WTC11 (cell line): ENCODE measurements around the gene UCN3. TPM values are rescaled to one million over a fixed set of nuclear protein-coding genes. Genes with fewer than 3 reads are reported as not detected.

Source experiments
- ATAC-seq: fragments of 200-7000 bp; cut with Tn5 transposase; 2 replicates; pipeline ENCODE4 v1.10.0; 2021; ENCODE audit warnings: mild to moderate bottlenecking, moderate library complexity
- CTCF ChIA-PET: fragments of 300-600 bp; sonication (Branson Sonifier 250); formaldehyde crosslinking; loops from one replicate; lab custom pipeline; 2021; ENCODE audit warnings: antibody characterized with exemption; lab: Charles Lee
- POLR2A ChIA-PET: fragments of 350-600 bp; sonication (Branson Sonifier 250); formaldehyde crosslinking; loops from one replicate; lab custom pipeline; 2021; ENCODE audit warnings: antibody characterized with exemption; lab: Charles Lee
- DNase-seq: peaks from one replicate; pipeline ENCODE4 v3.0.0; 2021; ENCODE audit warnings: low spot score
- H3K27ac Mint-ChIP-seq: 2 replicates; pipeline ENCODE4 v1.8.0; 2021; ENCODE audit warnings: mixed read lengths
- H3K27me3 Mint-ChIP-seq: 2 replicates; pipeline ENCODE4 v1.8.0; 2021; ENCODE audit warnings: low read depth, mild to moderate bottlenecking, moderate library complexity, mixed read lengths
- H3K36me3 Mint-ChIP-seq: 2 replicates; pipeline ENCODE4 v1.8.0; 2021; ENCODE audit warnings: mixed read lengths
- H3K4me1 Mint-ChIP-seq: 2 replicates; pipeline ENCODE4 v1.8.0; 2022; ENCODE audit warnings: mixed read lengths
- H3K4me3 Mint-ChIP-seq: 2 replicates; pipeline ENCODE4 v1.8.0; 2021; ENCODE audit warnings: mild to moderate bottlenecking, moderate library complexity, mixed read lengths
- H3K9me3 Mint-ChIP-seq: 2 replicates; pipeline ENCODE4 v1.8.0; 2021; ENCODE audit warnings: mixed read lengths
- ATF2 ChIP-seq: sonication (generic); formaldehyde crosslinking; IDR thresholded peaks from 2 replicates; pipeline ENCODE4 v1.8.1; 2022; ENCODE audit warnings: low read depth, missing genetic modification reagents, borderline replicate concordance
- CDX4 ChIP-seq: fragments of 250-450 bp; sonication (Bioruptor Pico); IDR thresholded peaks from 2 replicates; pipeline ENCODE4 v1.9.0; 2021; ENCODE audit warnings: moderate library complexity, mild to moderate bottlenecking, inconsistent platforms, borderline replicate concordance
- CREB1 ChIP-seq: sonication (generic); formaldehyde crosslinking; IDR thresholded peaks from 2 replicates; pipeline ENCODE4 v1.8.0; 2023; ENCODE audit warnings: mild to moderate bottlenecking, missing genetic modification reagents
- CTCF ChIP-seq: fragments of 200-600 bp; IDR thresholded peaks from 2 replicates; pipeline ENCODE4 v1.8.0; 2022; ENCODE audit warnings: antibody characterized with exemption
- EMX1 ChIP-seq: fragments of 250-450 bp; sonication (Bioruptor Pico); IDR thresholded peaks from 2 replicates; pipeline ENCODE4 v1.8.0; 2021; ENCODE audit warnings: mild to moderate bottlenecking
- GRHL2 ChIP-seq: fragments of 250-450 bp; sonication (Bioruptor Pico); IDR thresholded peaks from 2 replicates; pipeline ENCODE4 v1.8.0; 2022; ENCODE audit warnings: mild to moderate bottlenecking, moderate library complexity; ENCODE audit not compliant: insufficient replicate concordance, severe bottlenecking
- JAZF1 ChIP-seq: fragments of 250-450 bp; sonication (Bioruptor Pico); IDR thresholded peaks from 2 replicates; pipeline ENCODE4 v1.9.0; 2021; ENCODE audit warnings: moderate library complexity, mild to moderate bottlenecking, inconsistent platforms
- PREB ChIP-seq: sonication (generic); formaldehyde crosslinking; IDR thresholded peaks from 2 replicates; pipeline ENCODE4 v1.8.1; 2022; ENCODE audit warnings: mild to moderate bottlenecking, missing genetic modification reagents, moderate library complexity, borderline replicate concordance
- SOX15 ChIP-seq: fragments of 250-450 bp; sonication (Bioruptor Pico); IDR thresholded peaks from 2 replicates; pipeline ENCODE4 v1.9.0; 2021; ENCODE audit warnings: mild to moderate bottlenecking
- SP1 ChIP-seq: sonication (generic); formaldehyde crosslinking; conservative IDR thresholded peaks from 2 replicates; pipeline ENCODE4 v1.8.1; 2022; ENCODE audit warnings: missing genetic modification reagents
- TEAD1 ChIP-seq: sonication (generic); formaldehyde crosslinking; IDR thresholded peaks from 2 replicates; pipeline ENCODE4 v1.8.0; 2022; ENCODE audit warnings: mild to moderate bottlenecking, missing genetic modification reagents
- USF2 ChIP-seq: sonication (generic); formaldehyde crosslinking; IDR thresholded peaks from 2 replicates; pipeline ENCODE4 v1.8.1; 2023; ENCODE audit warnings: mild to moderate bottlenecking, missing genetic modification reagents, moderate library complexity
- ZBTB21 ChIP-seq: sonication (generic); formaldehyde crosslinking; IDR thresholded peaks from 2 replicates; pipeline ENCODE4 v1.8.1; 2023; ENCODE audit warnings: mild to moderate bottlenecking, missing genetic modification reagents, borderline replicate concordance
- ZNF219 ChIP-seq: sonication (generic); formaldehyde crosslinking; IDR thresholded peaks from 2 replicates; pipeline ENCODE4 v1.8.0; 2023; ENCODE audit warnings: missing genetic modification reagents, mild to moderate bottlenecking, borderline replicate concordance
- ZNF263 ChIP-seq: sonication (generic); formaldehyde crosslinking; IDR thresholded peaks from 2 replicates; pipeline ENCODE4 v1.8.1; 2022; ENCODE audit warnings: low read depth, mild to moderate bottlenecking, moderate library complexity, missing genetic modification reagents
- ZNF317 ChIP-seq: sonication (generic); formaldehyde crosslinking; IDR thresholded peaks from 2 replicates; pipeline ENCODE4 v1.8.1; 2023; ENCODE audit warnings: low read depth, mild to moderate bottlenecking, moderate library complexity, missing genetic modification reagents, borderline replicate concordance
- ZNF416 ChIP-seq: fragments of 250-450 bp; sonication (Bioruptor Pico); IDR thresholded peaks from 2 replicates; pipeline ENCODE4 v1.9.0; 2021; ENCODE audit warnings: mild to moderate bottlenecking, inconsistent platforms
- ZNF532 ChIP-seq: fragments of 250-450 bp; sonication (Bioruptor Pico); IDR thresholded peaks from 2 replicates; pipeline ENCODE4 v1.9.0; 2021; ENCODE audit warnings: mild to moderate bottlenecking, borderline replicate concordance
- total RNA-seq: library from RNA; stranded (reverse); gene quantifications from 3 replicates; pipeline ENCODE4 v1.2.3, GENCODE V29; 2021

UCN3 gene
- total RNA-seq, 1 experiment from 2014 or later = not detected

GRCh38 chr10:5373307-5373706 lies 8.5 kb downstream of the UCN3 start:
- no peak for DNase-seq
- Mint-ChIP-seq H3K27me3 (no peaks in the 10 kb centered on the region), H3K4me3 (no peak overlapping the region), H3K27ac (no peak overlapping the region), H3K36me3 (peaks cover 15% of the 10 kb centered on the region), H3K9me3 (peaks cover 40% of the 10 kb centered on the region), H3K4me1 (peaks cover 4% of the 10 kb centered on the region; the same call in 1 of the 2 replicates)
- no peak for ATAC-seq
- TF ChIP-seq EMX1 (no peak), ZBTB21 (CRISPR knock-in tag) (no peak), SOX15 (no peak), SP1 (CRISPR knock-in tag) (no peak), ZNF219 (CRISPR knock-in tag) (no peak), CDX4 (CRISPR knock-in tag) (no peak), GRHL2 (no peak), USF2 (CRISPR knock-in tag) (no peak), ZNF317 (CRISPR knock-in tag) (no peak), ZNF532 (CRISPR knock-in tag) (no peak), JAZF1 (no peak), PREB (no peak), ATF2 (no peak), ZNF263 (CRISPR knock-in tag) (no peak), CTCF (no peak), CREB1 (no peak), TEAD1 (CRISPR knock-in tag) (no peak), ZNF416 (CRISPR knock-in tag) (no peak)
- CTCF ChIA-PET = no interaction called here
- POLR2A ChIA-PET = no interaction called here
